Endometrial microvascular endothelial cells (primary cell): ENCODE measurements around the gene IQGAP2. TPM values are rescaled to one million over a fixed set of nuclear protein-coding genes. Genes with fewer than 3 reads are reported as not detected.

ENCODE experiments used
- in situ Hi-C: cut with HindIII; loops from 2 replicates; pipeline ENCODE4 v1.10.0; 2017; ENCODE audit warnings: low sequenced_read_pairs, low pct_unique_long_range_greater_than_20kb; ENCODE audit errors: inconsistent ontology term
- total RNA-seq: library from RNA; depleted of rRNA; stranded (reverse); fragments of >200 nt; gene quantifications from one replicate; pipeline ENCODE4 v1.2.3, GENCODE V29; 2015; ENCODE audit errors: inconsistent ontology term

IQGAP2 gene
- total RNA-seq, 1 donor from 2014 or later: 0.09 TPM

GRCh38 chr5:76522103-76522935 lies 119.2 kb downstream of the IQGAP2 start:
- in situ Hi-C loops: no loop called here

GRCh38 chr5:76524101-76524835 lies 121.2 kb downstream of the IQGAP2 start:
- in situ Hi-C loops: no loop called here

GRCh38 chr5:76524868-76525267 lies 121.8 kb downstream of the IQGAP2 start:
- in situ Hi-C loops: no loop called here

- in situ Hi-C loops: no loop called here
Observed at GRCh38 chr5:76525956-76526355, 122.9 kb downstream of the IQGAP2 start.

- in situ Hi-C loops: no loop called here
Observed at GRCh38 chr5:76526950-76527583, 124.0 kb downstream of the IQGAP2 start.

GRCh38 chr5:76527685-76528161 lies 124.6 kb downstream of the IQGAP2 start:
- in situ Hi-C loops: no loop called here

GRCh38 chr5:76528547-76529331 lies 125.7 kb downstream of the IQGAP2 start:
- in situ Hi-C loops: no loop called here

- in situ Hi-C loops: no loop called here
Observed at GRCh38 chr5:76529464-76530344, 126.6 kb downstream of the IQGAP2 start.

GRCh38 chr5:76532052-76532451 lies 129.0 kb downstream of the IQGAP2 start:
- in situ Hi-C loops: no loop called here

GRCh38 chr5:76532973-76533372 lies 129.9 kb downstream of the IQGAP2 start:
- in situ Hi-C loops: no loop called here

GRCh38 chr5:76535577-76535976 lies 132.5 kb downstream of the IQGAP2 start:
- in situ Hi-C loops: no loop called here

- in situ Hi-C loops: no loop called here
Observed at GRCh38 chr5:76537073-76537543, 134.0 kb downstream of the IQGAP2 start.

GRCh38 chr5:76542241-76542640 lies 139.2 kb downstream of the IQGAP2 start:
- in situ Hi-C loops: no loop called here

- in situ Hi-C loops: no loop called here
Observed at GRCh38 chr5:76542887-76543690, 140.0 kb downstream of the IQGAP2 start.

GRCh38 chr5:76544268-76544926 lies 141.3 kb downstream of the IQGAP2 start:
- in situ Hi-C loops: no loop called here

GRCh38 chr5:76545184-76545583 lies 142.1 kb downstream of the IQGAP2 start:
- in situ Hi-C loops: no loop called here
